HT-29 (cell line): Measurements from ENCODE around the gene MYO5A. TPM values are rescaled to one million over a fixed set of nuclear protein-coding genes. Genes with fewer than 3 reads are reported as not detected.
"Not testable (repeated sequence)": the region's sequence is repeated elsewhere in the genome, so short reads cannot be mapped to it uniquely, and the experiment has no call there.

Experiments
- DNase-seq: peaks from one replicate; pipeline ENCODE4 v3.0.0-alpha.2; 2015; ENCODE audit warnings: low spot score
- total RNA-seq: library from RNA; depleted of rRNA; stranded (reverse); fragments of >200 nt; shearing (Covaris generic); gene quantifications from 2 replicates; pipeline ENCODE4 v1.2.3, GENCODE V29; 2014

The MYO5A gene
- total RNA-seq, 1 experiment from 2014 or later = 0.76 TPM

DNA sequence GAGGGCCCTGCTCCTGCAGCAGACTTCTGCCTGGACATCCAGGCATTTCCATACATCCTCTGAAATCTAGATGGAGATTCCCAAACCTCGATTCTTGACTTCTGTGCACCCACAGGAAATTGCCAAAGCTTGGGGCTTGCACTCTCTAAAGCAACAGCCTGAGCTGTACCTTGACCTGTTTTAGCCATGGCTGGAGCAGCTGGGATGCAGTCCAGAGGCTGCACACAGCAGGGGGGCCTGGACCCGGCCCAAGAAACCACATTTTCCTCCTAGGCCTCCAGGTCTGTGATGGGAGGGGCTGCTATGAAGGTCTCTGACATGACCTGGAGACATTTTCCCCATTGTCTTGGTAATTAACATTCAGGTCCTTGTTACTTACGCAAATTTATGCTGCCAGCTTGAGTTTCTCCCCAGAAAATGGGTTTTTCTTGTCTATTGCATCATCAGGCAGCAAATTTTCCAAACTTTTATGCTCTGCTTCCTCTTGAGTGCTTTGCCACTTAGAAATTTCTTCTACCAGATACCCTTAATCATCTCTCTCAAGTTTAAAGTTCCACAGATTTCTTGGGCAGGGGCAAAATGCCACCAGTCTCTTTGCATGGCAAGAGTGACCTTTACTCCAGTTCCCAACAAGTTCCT lies 11.8 kb upstream of the MYO5A start:
- DNase-seq = no peak

- no peak for DNase-seq
These were observed 8.8 kb upstream of the MYO5A start for GRCh38 chr15:52537459-52537858.

- no peak for DNase-seq
These were observed 3.7 kb upstream of the MYO5A start for GRCh38 chr15:52532427-52532826.

- DNase-seq = no peak
These were observed 1.3 kb upstream of the MYO5A start for GRCh38 chr15:52529940-52530339.

DNA sequence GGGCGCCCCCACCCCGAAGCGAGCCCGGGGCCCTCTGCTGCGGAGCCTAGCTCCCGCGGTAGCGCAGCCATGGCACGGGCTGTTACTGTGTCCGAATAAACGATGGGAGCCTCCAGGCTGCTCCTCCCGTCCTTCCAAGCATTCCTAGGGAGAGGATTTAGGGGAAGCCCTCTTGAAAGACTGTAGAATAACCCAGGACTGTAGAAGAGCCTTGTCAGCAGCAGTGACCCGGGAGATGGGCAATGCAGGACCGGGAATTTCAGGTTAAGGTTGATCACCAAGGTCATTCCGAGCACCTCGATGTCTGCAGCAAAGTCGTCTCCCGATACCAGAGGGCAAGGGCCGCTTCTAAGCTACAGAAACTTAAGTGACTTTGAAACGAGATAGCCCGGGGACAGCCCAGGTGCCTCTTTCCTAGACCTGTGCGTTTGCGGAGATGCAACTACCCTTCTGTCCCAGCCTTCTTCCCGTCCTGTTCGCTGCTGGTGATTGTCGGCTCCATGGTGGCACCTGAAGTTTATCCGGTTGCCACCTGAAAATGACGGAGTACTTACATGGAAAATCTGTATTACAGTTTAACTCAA lies 753 bp upstream of the MYO5A start:
- peak; percentile 16 for DNase-seq

- DNase-seq = no peak
These were observed 643 bp downstream of the MYO5A start for GRCh38 chr15:52527911-52528563.

GRCh38 chr15:52527196-52527910 lies 1.3 kb downstream of the MYO5A start:
- DNase-seq = no peak

- no peak for DNase-seq
These were observed 4.2 kb downstream of the MYO5A start for GRCh38 chr15:52524223-52525136.

DNA sequence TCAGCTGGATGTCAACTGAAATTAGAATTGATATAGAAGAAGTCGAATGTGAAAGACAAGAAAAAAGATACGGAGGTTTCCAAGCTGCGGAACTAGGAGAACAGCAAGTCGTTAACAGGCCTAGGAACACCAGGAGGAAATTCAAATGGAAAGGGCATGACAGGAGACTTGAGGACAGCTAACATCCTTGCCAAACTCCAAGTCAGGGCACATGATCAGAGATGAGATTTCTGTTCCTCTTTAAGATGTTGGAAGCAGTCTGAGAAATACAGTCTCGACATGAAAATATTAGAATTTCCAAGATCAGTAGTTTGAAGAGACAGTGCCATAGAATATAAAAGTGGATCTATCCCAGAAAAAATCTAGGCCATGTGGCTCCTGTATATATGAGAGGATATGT lies 5.0 kb downstream of the MYO5A start:
- no peak for DNase-seq

GRCh38 chr15:52523192-52523591 lies 5.5 kb downstream of the MYO5A start:
- DNase-seq = no peak

- no peak for DNase-seq
These were observed 7.0 kb downstream of the MYO5A start for GRCh38 chr15:52521682-52522081.

- no peak for DNase-seq
These were observed 8.3 kb downstream of the MYO5A start for GRCh38 chr15:52520421-52520820.

GRCh38 chr15:52518487-52519371 lies 10.0 kb downstream of the MYO5A start:
- no peak for DNase-seq

- DNase-seq = no peak
These were observed 11.7 kb downstream of the MYO5A start for GRCh38 chr15:52517014-52517413.

GRCh38 chr15:52515343-52515742 lies 13.3 kb downstream of the MYO5A start:
- no peak for DNase-seq

DNA sequence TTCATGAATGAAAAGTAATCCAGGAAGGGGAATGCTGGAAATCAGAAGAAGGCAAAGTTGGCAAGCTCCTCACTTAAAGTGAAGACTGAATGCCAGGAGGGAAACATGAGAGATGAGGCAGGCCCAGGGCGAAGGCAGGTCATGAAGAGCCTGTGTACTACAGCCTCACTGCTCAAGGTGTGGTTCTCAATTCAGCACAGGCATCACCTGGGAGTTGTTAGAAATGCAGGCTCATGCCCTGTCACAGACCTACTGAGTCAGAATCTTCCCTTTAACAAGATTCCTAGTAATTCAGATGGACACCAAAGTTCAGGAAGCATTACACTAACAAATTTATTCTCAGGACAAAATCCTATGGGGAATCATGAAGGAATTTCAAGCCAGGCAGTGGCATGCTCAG lies 14.2 kb downstream of the MYO5A start:
- DNase-seq = no peak

DNA sequence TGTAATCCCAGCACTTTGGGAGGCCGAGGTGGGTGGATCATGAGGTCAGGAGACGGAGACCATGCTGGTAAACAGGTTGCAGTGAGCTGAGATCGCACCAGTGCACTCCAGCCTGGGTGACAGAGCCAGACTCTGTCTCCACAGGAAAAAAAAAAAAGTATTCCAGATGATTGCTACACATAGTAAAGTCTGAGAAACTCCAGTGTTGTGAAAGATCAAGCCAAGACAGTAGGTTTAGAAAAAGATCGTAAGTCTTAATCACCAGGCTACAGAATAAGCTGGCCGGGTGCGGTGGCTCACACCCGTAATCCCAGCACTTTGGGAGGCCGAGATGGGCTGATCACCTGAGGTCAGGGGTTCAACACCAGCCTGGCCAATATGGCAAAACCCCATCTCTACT lies 15.8 kb downstream of the MYO5A start:
- DNase-seq = not testable (repeated sequence)

GRCh38 chr15:52511084-52511483 lies 17.6 kb downstream of the MYO5A start:
- no peak for DNase-seq

- DNase-seq = no peak
These were observed 19.0 kb downstream of the MYO5A start for GRCh38 chr15:52509500-52510245.

GRCh38 chr15:52506549-52506948 lies 22.1 kb downstream of the MYO5A start:
- no peak for DNase-seq
